H9 (cell line): ENCODE measurements around the gene ERICH6B. TPM values are rescaled to one million over a fixed set of nuclear protein-coding genes. Genes with fewer than 3 reads are reported as not detected.

Source experiments
- DNase-seq: peaks from one replicate; pipeline ENCODE4 v3.0.0-alpha.2; 2017
- H2AFZ ChIP-seq: one replicate; pipeline ENCODE4 v1.6.1; 2013; ENCODE audit warnings: mild to moderate bottlenecking, low read length, control low read depth, moderate library complexity
- H2AK5ac ChIP-seq: 2 replicates; pipeline ENCODE4 v1.6.1; 2013; ENCODE audit warnings: low read length, control low read depth, mixed read lengths; ENCODE audit not compliant: insufficient read length
- H2BK120ac ChIP-seq: one replicate; pipeline ENCODE4 v1.6.1; 2013; ENCODE audit warnings: low read depth, mild to moderate bottlenecking, low read length, control low read depth, inconsistent platforms; ENCODE audit not compliant: poor library complexity, severe bottlenecking
- H2BK12ac ChIP-seq: 2 replicates; pipeline ENCODE4 v1.6.1; 2013; ENCODE audit warnings: low read length, control low read depth, mixed read lengths, low read depth; ENCODE audit not compliant: insufficient read length
- H2BK15ac ChIP-seq: 2 replicates; pipeline ENCODE4 v1.6.1; 2013; ENCODE audit warnings: low read depth, low read length, control low read depth
- H2BK20ac ChIP-seq: one replicate; pipeline ENCODE4 v1.6.1; 2013; ENCODE audit warnings: low read depth, mild to moderate bottlenecking, low read length, control low read depth, inconsistent platforms; ENCODE audit not compliant: poor library complexity, severe bottlenecking
- H2BK5ac ChIP-seq: 2 replicates; pipeline ENCODE4 v1.6.1; 2013; ENCODE audit warnings: low read length, control low read depth, mixed read lengths; ENCODE audit not compliant: insufficient read length
- H3K14ac ChIP-seq: 2 replicates; pipeline ENCODE4 v1.6.1; 2013; ENCODE audit warnings: low read length, control low read depth; ENCODE audit not compliant: insufficient read depth
- H3K18ac ChIP-seq: 2 replicates; pipeline ENCODE4 v1.6.1; 2013; ENCODE audit warnings: low read depth, mild to moderate bottlenecking, mixed read lengths, low read length, control low read depth; ENCODE audit not compliant: insufficient read length
- H3K23ac ChIP-seq: 2 replicates; pipeline ENCODE4 v1.6.1; 2013; ENCODE audit warnings: low read length, control low read depth, mixed read lengths, low read depth; ENCODE audit not compliant: insufficient read length
- H3K23me2 ChIP-seq: 2 replicates; pipeline ENCODE4 v1.6.1; 2013; ENCODE audit warnings: low read depth, mild to moderate bottlenecking, mixed read lengths, low read length, control low read depth; ENCODE audit not compliant: insufficient read length, poor library complexity, severe bottlenecking
- H3K27ac ChIP-seq: 2 replicates; pipeline ENCODE4 v1.5.1; 2013; ENCODE audit warnings: low read length, control low read depth, mixed read lengths, low read depth; ENCODE audit not compliant: insufficient read length
- H3K27me3 ChIP-seq: 2 replicates; pipeline ENCODE4 v1.6.1; 2013; ENCODE audit warnings: low read length, control low read depth, inconsistent platforms; ENCODE audit not compliant: insufficient read depth
- H3K4ac ChIP-seq: 2 replicates; pipeline ENCODE4 v1.6.1; 2013; ENCODE audit warnings: low read depth, mild to moderate bottlenecking, control low read depth, inconsistent platforms, low read length, moderate library complexity
- H3K4me1 ChIP-seq: 2 replicates; pipeline ENCODE4 v1.6.1; 2013; ENCODE audit warnings: low read length, control low read depth, inconsistent platforms; ENCODE audit not compliant: insufficient read depth
- H3K4me2 ChIP-seq: 2 replicates; pipeline ENCODE4 v1.6.1; 2013; ENCODE audit warnings: low read length, control low read depth, mixed read lengths; ENCODE audit not compliant: insufficient read length, insufficient read depth
- H3K56ac ChIP-seq: 2 replicates; pipeline ENCODE4 v1.6.1; 2013; ENCODE audit warnings: low read depth, mild to moderate bottlenecking, mixed read lengths, low read length, control low read depth; ENCODE audit not compliant: insufficient read length
- H3K79me1 ChIP-seq: 2 replicates; pipeline ENCODE4 v1.6.1; 2013; ENCODE audit warnings: low read depth, mild to moderate bottlenecking, moderate library complexity, low read length, control low read depth, inconsistent platforms; ENCODE audit not compliant: insufficient read depth, poor library complexity, severe bottlenecking
- H3K79me2 ChIP-seq: 2 replicates; pipeline ENCODE4 v1.6.1; 2013; ENCODE audit warnings: low read length, control low read depth, inconsistent platforms; ENCODE audit not compliant: insufficient read depth
- H3K9ac ChIP-seq: 2 replicates; pipeline ENCODE4 v1.6.1; 2013; ENCODE audit warnings: low read length, control low read depth, mixed read lengths; ENCODE audit not compliant: insufficient read length; ENCODE audit errors: extremely low read depth
- H3K9me3 ChIP-seq: one replicate; pipeline ENCODE4 v1.6.1; 2013; ENCODE audit warnings: low read depth, low read length, inconsistent platforms; ENCODE audit not compliant: control insufficient read depth
- H3T11ph ChIP-seq: one replicate; pipeline ENCODE4 v1.6.1; 2013; ENCODE audit warnings: mild to moderate bottlenecking, low read length, control low read depth, inconsistent platforms
- H4K20me1 ChIP-seq: one replicate; pipeline ENCODE4 v1.6.1; 2013; ENCODE audit not compliant: control insufficient read depth, insufficient read length, insufficient read depth
- H4K5ac ChIP-seq: 2 replicates; pipeline ENCODE4 v1.6.1; 2013; ENCODE audit warnings: low read depth, mild to moderate bottlenecking, mixed read lengths, low read length, control low read depth; ENCODE audit not compliant: insufficient read length
- H4K8ac ChIP-seq: replicated peaks from 2 replicates; pipeline ENCODE4 v1.6.1; 2013; ENCODE audit warnings: low read length, control low read depth, mixed read lengths, low read depth; ENCODE audit not compliant: insufficient read length
- H4K91ac ChIP-seq: 2 replicates; pipeline ENCODE4 v1.6.1; 2013; ENCODE audit warnings: low read depth, mild to moderate bottlenecking, moderate library complexity, mixed read lengths, low read length, control low read depth; ENCODE audit not compliant: insufficient read length
- H3K27ac Mint-ChIP-seq, 3 experiments: 2 replicates in 2 of 3; 3 replicates in 1 of 3; pipeline ENCODE4 v1.8.0; 2020 to 2021; ENCODE audit warnings: mixed read lengths in 3 of 3, mild to moderate bottlenecking in 1 of 3, moderate library complexity in 1 of 3
- H3K27me3 Mint-ChIP-seq: 2 replicates; pipeline ENCODE4 v1.8.0; 2021; ENCODE audit warnings: low read depth, mild to moderate bottlenecking, moderate library complexity, mixed read lengths
- H3K36me3 Mint-ChIP-seq, 3 experiments: 2 replicates in 2 of 3; 3 replicates in 1 of 3; pipeline ENCODE4 v1.8.0; 2020 to 2021; ENCODE audit warnings: low read depth in 3 of 3, mixed read lengths in 3 of 3; ENCODE audit not compliant: insufficient read depth in 1 of 3
- H3K4me1 Mint-ChIP-seq, 2 experiments: 2 replicates each; pipeline ENCODE4 v1.8.0; 2020; ENCODE audit warnings: mixed read lengths in 2 of 2
- H3K4me3 Mint-ChIP-seq, 2 experiments: 2 replicates in 1 of 2; 3 replicates in 1 of 2; pipeline ENCODE4 v1.8.0; 2020 to 2021; ENCODE audit warnings: mild to moderate bottlenecking in 2 of 2, mixed read lengths in 2 of 2, moderate library complexity in 1 of 2
- H3K9me3 Mint-ChIP-seq, 2 experiments: 2 replicates in 1 of 2; 3 replicates in 1 of 2; pipeline ENCODE4 v1.8.0; 2020; ENCODE audit warnings: mild to moderate bottlenecking in 2 of 2, mixed read lengths in 2 of 2, moderate library complexity in 1 of 2
- CTCF ChIP-seq: fragments of 200-600 bp; sonication (generic); conservative IDR thresholded peaks from 3 replicates; pipeline ENCODE4 v1.8.0; 2021; ENCODE audit warnings: antibody characterized with exemption, mild to moderate bottlenecking
- WGBS: extraction: QIAGEN DNeasy Blood & Tissue Kit; methylation state at CpG from one replicate; pipeline ENCODE4 v1.1.7; 2013; ENCODE audit warnings: missing lambda C conversion rate, low lambda C conversion rate, mixed read lengths; ENCODE audit not compliant: insufficient read length; ENCODE audit errors: extremely low coverage; 5-methylcytosine and 5-hydroxymethylcytosine counted together
- total RNA-seq: library from RNA; stranded (reverse); gene quantifications from 2 replicates; pipeline ENCODE4 v1.2.1, GENCODE V29; 2021

The ERICH6B gene
- total RNA-seq, 1 experiment from 2014 or later: not detected

GRCh38 chr13:45534604-45535003, 80.9 kb downstream of the ERICH6B start:
- Histone ChIP-seq H3K27ac (no peak overlapping the region), H4K5ac (no peak overlapping the region), H2BK12ac (no peak overlapping the region), H2BK5ac (no peak overlapping the region), H3K9ac (no peak overlapping the region), H3K27me3 (no peaks in the 10 kb centered on the region), H3K79me1 (no peaks in the 10 kb centered on the region), H3K4me2 (no peak overlapping the region), H2BK20ac (no peak overlapping the region), H3K23ac (no peak overlapping the region), H4K8ac (no peak overlapping the region), H2BK15ac (no peak overlapping the region), H3K79me2 (no peaks in the 10 kb centered on the region), H2AFZ (no peak overlapping the region), H3K9me3 (no peaks in the 10 kb centered on the region), H3K56ac (no peak overlapping the region), H3K4me1 (no peaks in the 10 kb centered on the region), H4K91ac (no peak overlapping the region), H3K14ac (no peak overlapping the region), H4K20me1 (no peaks in the 10 kb centered on the region), H2BK120ac (no peak overlapping the region), H3K18ac (no peak overlapping the region), H3T11ph (no peak overlapping the region), H3K23me2 (no peaks in the 10 kb centered on the region), H2AK5ac (no peak overlapping the region), H3K4ac (no peak overlapping the region)
- WGBS: no CpG with 5 or more reads among the region's 9 CpGs
- DNase-seq: no peak
- Mint-ChIP-seq H3K27me3 (no peaks in the 10 kb centered on the region), H3K9me3 (no peaks in the 10 kb centered on the region), H3K4me1 (no peaks in the 10 kb centered on the region), H3K4me3 (no peak overlapping the region), H3K27ac (no peak overlapping the region), H3K36me3 (peaks cover 9 to 41% (median 39%) of the 10 kb centered on the region in 3 experiments; a peak in 6 of 7 replicates)
- TF ChIP-seq CTCF: no peak
